ENCODE results near the gene MCM3AP.

GRCh38 chr21:46266946-46267345 lies 18.5 kb downstream of the MCM3AP start:
- no peak for TF ChIP-seq POLR2A (IDR thresholded peaks at IDR 0.05; ENCODE audit: borderline replicate concordance, extremely low read depth, insufficient read depth, insufficient read length)
- no peak for TF ChIP-seq CEBPB (IDR thresholded peaks at IDR 0.05; ENCODE audit: low read depth)
- no peak for TF ChIP-seq ATF3 (IDR thresholded peaks at IDR 0.05)
- TF ChIP-seq EZH2 (IDR thresholded peaks at IDR 0.05), result no peak
- no peak for TF ChIP-seq CTCF (IDR thresholded peaks at IDR 0.05 in 2 of 3, conservative IDR thresholded peaks at IDR 0.05 in 1 of 3; ENCODE audit: borderline replicate concordance in 1 of 3, insufficient read depth in 1 of 3, low read depth in 2 of 3, low read length in 2 of 3)
- TF ChIP-seq EZH2phosphoT487 (IDR thresholded peaks at IDR 0.05; ENCODE audit: borderline replicate concordance), result no peak
- TF ChIP-seq SRF (IDR thresholded peaks at IDR 0.05; ENCODE audit: low read depth), result no peak
- no peak for TF ChIP-seq JUND (IDR thresholded peaks at IDR 0.05)
